NCI-H2029 (cell line): ENCODE measurements around the gene KDELR1.

ENCODE experiments used
- DNase-seq: peaks from one replicate; lab custom pipeline; 2025; lab: John Stamatoyannopoulos, UW

Gene KDELR1

GRCh38 chr19:48342414-48342738 is 49.0 kb downstream of the KDELR1 start:
- DNase-seq, result no peak

GRCh38 chr19:48341515-48342413 is 49.6 kb downstream of the KDELR1 start:
- no peak for DNase-seq

GRCh38 chr19:48340995-48341394 is 50.4 kb downstream of the KDELR1 start:
- peak; percentile 32 for DNase-seq

- no peak for DNase-seq
These were observed 52.4 kb downstream of the KDELR1 start for GRCh38 chr19:48338802-48339503.

GRCh38 chr19:48338253-48338755 is 53.0 kb downstream of the KDELR1 start:
- DNase-seq, result no peak

- peak; percentile 91 for DNase-seq
These were observed 57.6 kb downstream of the KDELR1 start for GRCh38 chr19:48333467-48334384.

- DNase-seq, result peak; percentile 100
These were observed 58.5 kb downstream of the KDELR1 start for GRCh38 chr19:48332662-48333466.
